GM12801 (cell line): ENCODE results near the gene RBPJL.

Experiments used
- CTCF ChIP-seq: IDR thresholded peaks from one replicate; pipeline ENCODE4 v1.5.1; 2011; ENCODE audit warnings: control low read depth; ENCODE audit not compliant: insufficient read length; ENCODE audit errors: extremely low read depth

RBPJL gene

GRCh38 chr20:45304464-45304999, 2.1 kb upstream of the RBPJL start:
- TF ChIP-seq CTCF, result no peak

GRCh38 chr20:45305262-45305661, 1.4 kb upstream of the RBPJL start:
- no peak for TF ChIP-seq CTCF

DNA sequence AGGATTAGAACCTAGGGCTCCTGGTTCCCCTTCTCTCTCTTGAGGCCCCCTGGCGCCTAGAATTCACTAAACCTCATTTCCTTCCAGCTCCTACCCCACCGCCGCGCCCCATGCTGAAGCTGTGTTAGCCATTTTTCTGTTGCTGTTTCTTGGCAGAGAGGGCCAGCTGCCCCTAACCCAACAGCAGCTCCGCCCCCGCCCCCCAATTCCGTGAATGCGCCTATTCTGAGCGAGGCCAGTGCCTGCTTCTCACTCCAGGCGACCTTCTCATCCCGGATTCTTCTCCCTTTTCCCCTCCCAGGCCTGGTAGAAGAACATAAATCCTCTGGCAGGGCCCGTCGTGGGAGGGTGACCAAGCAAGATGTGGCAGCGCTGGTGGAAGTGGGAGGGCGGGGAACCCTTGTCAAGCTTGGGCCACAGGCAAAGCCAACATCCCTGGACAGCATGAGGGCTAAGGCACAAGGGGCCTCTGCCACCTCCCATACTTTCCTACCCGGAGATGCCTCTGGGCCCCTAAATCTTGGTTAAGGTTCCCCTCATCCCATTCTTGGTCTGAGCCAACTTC, 518 bp downstream of the RBPJL start:
- no peak for TF ChIP-seq CTCF

DNA sequence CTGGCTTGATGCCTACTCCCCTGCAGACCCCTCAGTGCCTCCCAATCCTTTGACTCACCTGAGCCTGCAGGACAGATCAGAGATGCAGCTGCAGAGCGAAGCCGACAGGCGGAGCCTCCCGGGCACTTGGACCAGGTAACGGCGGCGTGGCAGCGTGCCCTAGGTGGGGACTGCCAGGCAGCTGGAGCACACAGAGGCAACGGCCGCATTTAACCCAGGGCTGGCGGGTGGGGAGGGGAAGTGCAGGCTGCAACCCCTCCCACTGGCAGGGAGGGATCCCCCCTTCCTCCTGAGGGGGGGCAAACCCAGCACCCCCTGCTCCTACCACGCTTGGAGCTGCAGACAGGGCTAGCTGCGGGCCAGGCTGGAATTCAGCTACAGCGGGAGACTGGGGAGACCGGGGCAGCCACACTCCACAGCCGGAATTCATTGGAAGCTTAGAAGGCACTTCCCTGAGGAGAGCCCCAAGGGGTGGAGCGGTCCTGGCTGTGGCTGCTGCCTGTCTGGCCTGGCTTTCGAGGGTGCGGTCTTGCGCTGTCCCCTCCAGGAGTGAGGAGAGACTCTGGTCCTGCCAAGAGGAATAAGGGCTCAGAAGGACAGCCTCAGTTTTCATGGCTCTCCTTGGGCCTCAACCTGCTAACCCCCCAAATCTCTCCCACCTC, 1.6 kb downstream of the RBPJL start, which contains the start of gene MATN4:
Gene MATN4 (minus strand): TSS at position 183 of the 662 bp plus-strand sequence. CDS start 2,717 bp downstream, outside the sequence.
- no peak for TF ChIP-seq CTCF

GRCh38 chr20:45309075-45309474, 2.4 kb downstream of the RBPJL start:
- no peak for TF ChIP-seq CTCF

- peak; percentile 12 for TF ChIP-seq CTCF
Observed at GRCh38 chr20:45311589-45312211, 5.1 kb downstream of the RBPJL start.

DNA sequence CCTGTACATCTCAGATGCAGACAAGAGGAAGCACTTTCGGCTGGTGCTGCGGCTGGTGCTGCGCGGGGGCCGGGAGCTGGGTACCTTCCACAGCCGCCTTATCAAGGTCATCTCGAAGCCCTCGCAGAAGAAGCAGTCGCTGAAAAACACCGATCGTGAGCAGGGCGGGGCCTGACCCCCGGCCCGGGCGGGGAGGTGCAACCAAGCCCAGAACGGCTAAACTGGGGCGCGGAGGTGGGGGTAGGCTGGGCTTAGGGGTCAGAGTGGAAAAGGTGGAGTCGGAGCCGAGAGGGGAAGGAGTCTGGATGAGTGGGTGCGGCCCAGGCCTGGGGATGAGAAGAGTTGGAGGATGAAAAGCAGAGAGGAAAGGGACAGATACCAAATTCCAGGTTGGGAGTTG, 5.6 kb downstream of the RBPJL start:
- TF ChIP-seq CTCF, result no peak
